Measurements from ENCODE around the gene KCTD3.

DNA sequence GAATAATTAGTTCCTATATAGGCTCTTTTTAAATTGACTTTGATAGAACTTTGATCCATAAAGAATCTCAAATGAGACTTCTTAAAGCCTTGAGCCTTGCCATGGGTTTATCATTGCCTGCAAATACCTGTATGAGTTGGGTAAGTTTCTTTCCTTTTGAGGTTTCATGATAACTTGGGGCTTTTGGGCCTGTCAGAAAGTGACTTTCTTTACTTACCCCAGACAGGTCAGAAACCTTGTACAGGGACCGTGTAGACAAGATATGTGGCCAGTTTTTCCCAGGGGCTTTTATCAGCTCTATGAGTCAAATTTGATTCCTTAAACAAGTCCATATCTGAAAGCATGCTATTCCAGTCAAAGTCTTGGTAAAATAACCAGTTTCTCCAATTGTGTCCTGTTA, 17.3 kb downstream of the KCTD3 start:
- TF ChIP-seq CTCF (IDR thresholded peaks at IDR 0.05) (no peak), POLR2A (IDR thresholded peaks at IDR 0.05) (no peak)
